Measurements from ENCODE around the gene ST7.
"Not testable (repeated sequence)": the region's sequence is repeated elsewhere in the genome, so short reads cannot be mapped to it uniquely, and the experiment has no call there.

ST7 gene

DNA sequence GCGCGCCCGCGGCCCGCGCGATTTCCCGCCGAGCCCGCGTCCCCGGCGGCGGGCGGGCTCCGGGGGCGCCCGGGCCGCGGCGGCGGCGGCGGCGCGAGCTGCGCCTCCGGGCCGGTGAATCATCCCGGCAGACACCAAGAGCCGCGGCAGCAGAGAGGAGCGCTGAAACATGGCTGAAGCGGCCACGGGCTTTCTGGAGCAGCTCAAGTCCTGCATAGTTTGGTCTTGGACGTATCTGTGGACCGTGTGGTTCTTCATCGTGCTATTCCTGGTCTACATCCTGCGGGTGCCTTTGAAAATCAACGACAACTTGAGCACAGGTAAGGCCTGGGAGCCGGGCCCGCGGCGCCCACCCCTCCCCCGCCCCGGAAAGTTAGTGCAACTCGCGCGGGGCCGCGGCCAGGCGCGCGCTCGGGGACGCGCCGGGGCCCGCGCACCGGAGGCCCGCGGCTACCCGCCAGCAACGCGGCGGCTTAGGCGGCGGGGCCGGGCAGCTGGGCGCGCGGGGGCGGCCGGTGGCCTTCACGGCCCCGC, at the start of gene ST7:
ST7 (plus strand) TSS at position 130 of the 534 bp plus-strand sequence; CDS start at position 170, 40 bp downstream.
- DNase-seq (ENCODE audit: low read depth) = peak; percentile 61

- no peak for DNase-seq (ENCODE audit: low read depth)
Measured at GRCh38 chr7:116906391-116906790, 46.9 kb upstream of the ST7 start.

GRCh38 chr7:116910383-116910782, 42.9 kb upstream of the ST7 start:
- DNase-seq (ENCODE audit: low read depth) = no peak

DNA sequence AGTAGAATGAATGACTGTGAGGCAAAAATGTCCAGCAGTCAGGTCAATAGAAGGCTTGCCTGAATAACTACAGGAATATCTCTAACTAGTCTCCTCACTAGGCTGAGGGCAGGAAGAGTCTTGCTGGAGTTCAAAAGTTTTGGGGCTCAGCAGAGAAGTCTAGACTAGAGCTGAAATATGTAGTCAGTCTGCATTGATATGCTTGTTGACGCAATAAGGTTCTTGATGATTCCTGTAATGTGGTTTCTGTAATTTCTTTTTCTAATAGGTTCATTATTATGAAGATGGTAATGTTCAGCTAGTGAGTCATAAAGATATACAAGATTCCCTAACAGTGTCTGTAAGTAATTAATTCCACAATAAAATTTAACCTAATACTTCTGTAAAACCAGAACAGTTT, 41.5 kb upstream of the ST7 start:
- no peak for DNase-seq (ENCODE audit: low read depth)

- DNase-seq (ENCODE audit: low read depth) = no peak
Measured at GRCh38 chr7:116912269-116912909, 40.9 kb upstream of the ST7 start.

GRCh38 chr7:116918704-116919103, 34.6 kb upstream of the ST7 start:
- no peak for DNase-seq (ENCODE audit: low read depth)

GRCh38 chr7:116920359-116920758, 32.9 kb upstream of the ST7 start:
- DNase-seq (ENCODE audit: low read depth) = no peak

GRCh38 chr7:116922545-116922944, 30.8 kb upstream of the ST7 start:
- DNase-seq (ENCODE audit: low read depth) = no peak

- DNase-seq (ENCODE audit: low read depth) = no peak
Measured at GRCh38 chr7:116924741-116925140, 28.6 kb upstream of the ST7 start.

DNA sequence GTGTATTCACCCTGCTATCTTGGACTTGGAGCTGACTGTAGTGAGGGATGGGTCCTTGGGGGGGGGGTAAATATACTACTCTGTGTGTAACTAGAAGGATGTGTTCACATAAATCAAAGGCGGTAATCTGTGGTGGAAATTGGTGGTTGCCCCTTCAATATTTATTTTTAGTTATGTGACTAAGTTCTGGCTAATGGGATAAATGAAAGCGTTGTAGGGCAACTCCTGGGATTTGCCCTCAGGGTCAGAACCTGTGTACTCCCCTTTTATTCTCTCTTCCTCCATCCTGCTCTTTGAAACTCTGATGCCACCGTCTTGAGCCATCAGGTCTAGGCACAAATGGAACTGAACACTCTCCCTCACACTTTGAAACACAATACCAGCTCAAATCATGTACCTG, 24.3 kb upstream of the ST7 start:
- DNase-seq (ENCODE audit: low read depth) = no peak

DNA sequence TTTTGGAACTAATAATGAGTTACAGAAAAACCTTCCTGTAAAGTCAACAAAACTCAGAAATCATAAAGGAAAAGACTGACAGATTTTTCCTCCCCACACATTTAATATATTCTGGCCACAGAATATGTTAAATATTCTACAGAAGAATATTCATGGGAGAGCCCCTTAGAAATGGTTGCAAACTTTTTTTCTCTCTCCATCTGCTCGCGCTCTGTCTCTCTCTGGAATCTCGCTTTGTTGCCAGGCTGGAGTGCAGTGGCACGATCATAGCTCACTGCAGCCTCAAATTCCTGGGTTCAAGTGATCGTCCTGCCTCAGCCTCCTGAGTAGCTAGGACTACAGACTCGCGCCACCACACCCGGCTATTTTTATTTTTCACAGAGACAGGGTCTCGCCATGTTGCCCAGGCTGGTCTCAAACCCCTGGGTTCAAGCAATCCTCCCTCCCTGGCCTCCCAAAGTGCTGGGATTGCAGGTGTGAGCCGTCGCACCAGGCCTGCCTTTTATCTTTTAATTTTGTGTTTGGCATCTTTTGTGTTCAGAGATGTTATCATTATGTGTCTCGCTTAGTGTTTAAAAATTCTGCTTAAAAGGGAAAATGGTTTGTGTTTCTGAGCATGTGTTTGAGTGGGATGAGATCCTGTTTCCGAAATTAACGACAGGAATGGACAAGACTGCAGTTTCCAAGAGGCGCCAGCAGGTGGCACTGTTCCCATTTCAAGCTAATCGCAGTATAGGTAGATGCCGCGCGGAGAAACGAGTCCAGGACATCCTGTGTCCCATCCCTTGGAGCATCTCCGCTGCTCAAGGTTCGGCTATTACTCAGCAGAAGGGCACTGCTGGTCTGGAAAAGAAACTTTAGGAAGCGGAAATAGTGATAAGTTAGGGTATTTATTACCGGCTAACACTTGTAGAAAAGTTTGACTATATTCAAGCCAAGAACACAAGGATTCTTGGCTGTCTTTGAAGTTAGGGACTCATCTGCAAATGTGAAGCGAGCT, 23.1 kb upstream of the ST7 start:
- peak; percentile 60 for DNase-seq (ENCODE audit: low read depth)

GRCh38 chr7:116932566-116932965, 20.7 kb upstream of the ST7 start:
- DNase-seq (ENCODE audit: low read depth) = no peak

- no peak for DNase-seq (ENCODE audit: low read depth)
Measured at GRCh38 chr7:116933465-116933864, 19.8 kb upstream of the ST7 start.

DNA sequence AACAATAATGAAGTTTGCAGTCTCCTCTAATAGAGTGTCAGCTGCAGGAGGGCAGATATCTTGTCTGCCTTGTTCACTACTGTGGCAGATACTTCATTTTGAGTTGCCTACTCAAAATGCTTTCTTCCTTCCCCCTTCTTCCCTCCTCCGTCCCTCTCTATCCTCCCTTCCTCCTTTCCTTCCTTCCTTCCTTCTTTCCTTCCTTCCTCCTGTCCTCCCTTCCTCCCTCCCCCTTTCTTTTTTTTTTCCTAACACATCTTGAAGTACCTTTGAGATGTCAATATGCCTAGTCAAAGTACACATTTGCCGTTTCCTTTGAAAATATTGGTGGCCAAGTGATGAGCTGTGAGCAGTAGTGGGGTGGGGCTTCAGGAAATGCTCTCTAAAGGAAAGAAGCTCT, 18.7 kb upstream of the ST7 start:
- no peak for DNase-seq (ENCODE audit: low read depth)

GRCh38 chr7:116936844-116937243, 16.5 kb upstream of the ST7 start:
- not testable (repeated sequence) for DNase-seq (ENCODE audit: low read depth)

- DNase-seq (ENCODE audit: low read depth) = no peak
Measured at GRCh38 chr7:116938678-116939077, 14.6 kb upstream of the ST7 start.

GRCh38 chr7:116940689-116941370, 12.5 kb upstream of the ST7 start:
- no peak for DNase-seq (ENCODE audit: low read depth)

DNA sequence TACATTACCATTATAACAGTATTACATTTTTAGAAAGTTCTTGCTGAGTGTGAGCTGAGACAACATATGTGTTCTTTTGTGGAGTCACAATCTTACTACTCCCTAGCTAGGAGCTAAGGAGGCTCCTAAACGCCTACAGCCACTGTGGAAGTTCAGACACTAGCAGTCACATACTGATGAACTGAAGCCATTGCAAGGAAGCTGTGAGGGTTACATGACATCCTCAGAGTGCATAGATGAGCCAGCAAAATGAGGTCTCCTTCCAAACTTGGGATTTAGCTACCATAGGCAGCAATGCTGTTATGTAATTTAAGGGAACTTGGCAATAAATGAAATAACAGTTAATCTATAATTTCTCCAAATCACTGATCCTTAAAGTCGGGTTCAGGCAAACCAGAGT, 10.8 kb upstream of the ST7 start:
- no peak for DNase-seq (ENCODE audit: low read depth)

DNA sequence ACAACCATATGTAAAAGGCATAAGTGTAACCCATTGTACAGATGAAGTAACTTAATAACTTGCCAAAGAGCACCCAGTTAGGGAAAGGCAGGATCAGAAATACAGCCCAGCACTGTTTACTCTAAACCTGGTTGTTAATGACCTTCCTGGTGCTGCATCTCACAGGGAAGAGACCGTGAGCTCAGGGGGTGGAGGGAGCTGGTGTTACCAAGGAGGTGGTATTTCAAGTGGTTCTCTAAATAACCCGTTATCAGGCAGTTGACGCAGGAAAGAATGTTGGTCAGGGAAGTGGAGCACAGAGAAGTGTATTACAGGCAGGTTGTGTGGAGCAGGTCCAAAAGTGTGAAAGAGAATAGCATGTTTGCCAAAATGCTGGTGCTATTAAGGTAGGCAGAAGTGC, 4.4 kb upstream of the ST7 start:
- no peak for DNase-seq (ENCODE audit: low read depth)

DNA sequence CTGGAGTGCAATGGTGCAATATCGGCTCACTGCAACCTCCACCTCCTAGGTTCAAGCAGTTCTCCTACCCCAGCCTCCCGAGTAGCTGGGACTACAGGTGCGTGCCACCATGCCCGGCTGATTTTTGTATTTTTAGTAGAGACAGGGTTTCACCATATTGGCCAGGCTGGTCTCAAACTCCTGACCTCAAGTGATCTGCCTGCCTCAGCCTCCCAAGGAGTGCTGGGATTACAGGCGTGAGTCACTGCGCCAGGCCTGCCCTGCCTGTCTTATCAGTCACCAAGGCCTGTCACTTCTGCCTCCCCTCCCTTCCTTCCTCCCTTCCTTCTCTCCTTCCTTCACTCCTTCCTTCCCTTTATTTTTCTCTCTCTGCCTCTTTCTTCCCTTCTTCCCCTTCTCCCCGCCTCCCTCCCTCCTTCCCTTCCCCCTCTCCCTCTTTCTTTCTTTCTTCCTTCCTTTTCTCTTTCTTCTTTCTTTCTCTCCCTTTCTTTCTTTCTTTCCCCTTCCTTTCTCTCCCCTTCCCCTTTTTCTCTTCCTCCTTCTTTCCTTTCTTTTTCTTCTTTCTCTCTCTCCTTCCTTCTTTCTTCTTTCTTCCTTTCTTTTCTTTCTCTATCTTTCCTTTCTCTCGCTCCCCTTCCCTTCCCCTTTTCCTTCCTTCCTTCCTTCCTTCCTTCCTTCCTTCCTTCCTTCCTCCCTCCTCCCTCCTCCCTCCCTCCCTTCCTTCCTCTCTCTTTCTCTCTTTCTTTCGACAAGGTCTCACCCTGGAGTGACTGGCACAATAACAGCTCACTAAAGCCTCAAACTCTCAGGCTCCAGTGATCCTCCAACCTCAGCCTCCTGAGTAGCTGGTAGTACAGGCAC, 3.1 kb upstream of the ST7 start:
- DNase-seq (ENCODE audit: low read depth) = no peak

- no peak for DNase-seq (ENCODE audit: low read depth)
Measured at GRCh38 chr7:116950889-116951351, 2.4 kb upstream of the ST7 start.
